GM19351 (cell line): ENCODE measurements around the gene BICC1.
A peak's percentile ranks its signal among the peaks of the same experiment; 100 is the strongest.

Experiments used
- ATAC-seq: cut with Tn5 transposase; IDR thresholded peaks from one replicate; pipeline ENCODE4 v1.9.1; 2021; ENCODE audit warnings: mild to moderate bottlenecking, moderate library complexity; ENCODE audit not compliant: unreplicated experiment

Gene BICC1

DNA sequence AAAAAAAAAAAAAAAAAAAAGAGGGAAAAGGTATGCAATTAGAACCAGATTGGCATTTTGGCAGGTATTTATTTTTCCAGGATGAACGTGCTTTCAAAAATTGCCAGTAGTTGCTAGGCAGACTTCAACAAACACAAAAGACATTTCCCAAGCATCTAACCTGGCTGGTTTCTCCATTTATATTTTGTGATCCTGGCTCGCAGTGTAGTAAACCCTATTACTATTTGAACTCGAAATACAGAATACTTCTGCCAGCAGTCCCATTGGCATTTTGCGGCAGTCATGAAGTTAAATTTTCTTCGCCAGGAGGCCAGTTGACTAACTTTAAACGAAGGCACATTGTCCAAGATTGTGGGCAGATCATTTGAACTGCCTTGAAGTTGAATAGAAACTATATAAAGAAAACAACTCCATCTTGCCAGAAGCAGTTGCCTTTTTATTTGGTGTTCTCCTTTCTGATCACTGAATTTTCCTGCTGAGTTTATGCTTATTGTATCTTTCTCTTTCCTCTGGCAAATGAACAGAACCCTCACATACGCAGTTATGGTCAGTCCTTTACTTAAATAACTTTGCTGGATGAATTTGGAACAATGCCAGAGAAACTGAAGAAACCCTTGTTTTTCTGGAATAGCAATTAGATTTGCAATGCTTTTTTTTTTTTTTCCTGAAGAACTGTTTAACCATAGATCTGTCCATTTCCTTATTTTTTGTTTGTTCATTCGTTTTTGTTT lies 132.9 kb downstream of the BICC1 start:
- ATAC-seq, result no peak

DNA sequence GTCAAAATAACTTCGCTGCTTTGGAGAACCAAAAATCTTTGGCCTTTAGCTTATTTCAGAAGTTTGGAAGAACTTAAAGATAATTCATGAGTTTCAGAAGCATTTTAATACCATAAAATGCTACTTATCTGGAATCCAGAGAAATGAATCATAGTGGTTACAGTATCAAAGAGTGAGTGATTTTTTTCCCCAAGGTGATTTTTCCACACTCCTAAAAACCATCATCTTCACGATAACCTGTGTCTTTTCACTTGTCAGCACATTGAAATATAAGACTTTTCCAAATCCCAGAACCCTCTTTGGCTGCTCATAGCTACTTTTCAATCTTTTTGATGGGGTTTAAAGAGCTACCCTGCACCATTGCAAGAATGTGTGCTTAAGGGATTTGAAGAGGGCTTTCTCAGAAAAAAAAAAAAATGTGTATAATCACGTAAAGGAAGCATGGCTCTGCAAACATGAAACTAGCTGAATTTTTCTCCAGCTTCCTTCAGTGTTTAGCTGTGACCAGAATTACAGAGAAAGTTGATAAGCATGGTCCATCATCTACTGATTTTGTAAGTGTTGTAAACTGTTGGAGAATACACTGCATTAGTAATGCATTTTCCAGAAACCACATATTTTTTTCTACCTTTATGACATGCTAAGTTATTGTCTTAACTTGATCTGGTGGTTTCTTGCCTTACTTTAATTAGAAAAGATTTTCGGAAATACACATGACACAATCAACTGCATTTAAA lies 134.9 kb downstream of the BICC1 start:
- ATAC-seq, result no peak

DNA sequence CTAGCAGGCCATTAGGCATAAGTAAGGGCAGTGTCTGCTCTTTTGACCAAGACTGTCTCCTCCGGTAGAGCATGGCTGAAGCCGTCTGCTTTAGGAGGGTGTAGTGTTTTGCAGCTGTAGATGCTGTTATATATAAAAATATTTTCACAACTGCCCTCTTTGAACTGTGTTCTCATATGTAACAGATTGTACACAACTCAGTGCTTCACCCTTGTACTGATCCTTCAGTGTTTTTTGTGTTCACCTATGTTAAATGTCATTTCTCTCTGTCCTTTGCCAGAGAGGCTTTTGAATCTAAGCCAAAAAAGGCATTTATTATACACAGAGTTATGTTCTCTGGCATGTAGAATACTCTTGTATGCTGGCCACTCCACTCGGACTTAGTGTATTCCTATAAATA lies 135.5 kb downstream of the BICC1 start:
- ATAC-seq, result no peak

DNA sequence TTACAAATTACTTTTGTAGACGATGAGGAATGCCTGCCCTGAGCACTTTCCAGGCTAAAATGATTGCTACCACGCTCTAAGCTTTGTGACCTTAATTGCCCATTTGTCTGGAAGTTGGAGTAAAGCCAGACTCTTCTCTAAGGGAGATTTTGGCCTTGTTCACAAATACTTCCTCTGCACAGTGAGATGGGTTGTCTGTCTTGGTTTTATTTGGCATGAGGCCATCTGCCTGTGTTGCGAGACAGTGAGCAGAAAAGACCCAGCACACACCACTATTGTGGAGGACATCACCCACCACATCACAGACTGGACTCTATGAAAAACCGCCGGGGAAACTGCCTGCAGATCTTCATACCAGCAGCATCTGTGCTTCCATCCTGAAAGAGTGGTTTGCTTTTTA lies 138.4 kb downstream of the BICC1 start:
- no peak for ATAC-seq

DNA sequence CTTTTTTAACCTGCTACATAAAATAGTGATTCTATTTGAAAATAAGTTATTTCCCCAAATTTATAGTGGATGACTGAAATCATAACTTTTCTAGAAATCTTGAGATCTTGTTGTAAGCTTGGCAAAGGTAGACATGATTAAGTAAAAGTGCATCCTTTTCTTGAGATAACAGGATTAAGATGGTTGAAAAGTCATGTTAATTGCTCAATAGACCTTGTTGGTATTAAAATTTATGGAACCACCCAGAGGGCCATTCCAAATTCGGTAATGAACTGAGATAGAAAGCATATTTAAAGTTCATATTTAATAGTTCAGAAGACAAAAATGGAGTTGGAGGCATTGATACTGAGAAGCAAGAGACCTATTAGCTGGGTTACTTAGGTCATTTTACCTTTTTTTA lies 139.1 kb downstream of the BICC1 start:
- ATAC-seq, result no peak

DNA sequence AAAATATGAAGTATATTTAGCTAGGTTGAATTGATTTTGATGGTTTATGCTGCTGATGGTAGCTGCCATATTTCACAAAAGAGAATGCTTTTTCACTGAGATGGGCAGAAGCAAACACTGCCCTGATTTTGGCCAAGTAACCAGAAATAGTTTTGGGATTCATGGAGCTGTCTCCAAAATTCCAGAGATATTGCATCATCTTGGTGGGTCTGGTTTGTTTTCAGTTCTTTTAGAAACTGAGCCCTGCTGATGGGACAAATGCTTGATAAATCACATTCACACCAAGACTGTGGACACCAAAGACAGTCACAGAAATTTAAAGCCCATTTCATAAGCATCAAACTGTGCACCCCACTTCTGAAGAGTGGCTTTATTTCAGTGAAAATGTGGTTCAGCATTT lies 140.5 kb downstream of the BICC1 start:
- no peak for ATAC-seq

DNA sequence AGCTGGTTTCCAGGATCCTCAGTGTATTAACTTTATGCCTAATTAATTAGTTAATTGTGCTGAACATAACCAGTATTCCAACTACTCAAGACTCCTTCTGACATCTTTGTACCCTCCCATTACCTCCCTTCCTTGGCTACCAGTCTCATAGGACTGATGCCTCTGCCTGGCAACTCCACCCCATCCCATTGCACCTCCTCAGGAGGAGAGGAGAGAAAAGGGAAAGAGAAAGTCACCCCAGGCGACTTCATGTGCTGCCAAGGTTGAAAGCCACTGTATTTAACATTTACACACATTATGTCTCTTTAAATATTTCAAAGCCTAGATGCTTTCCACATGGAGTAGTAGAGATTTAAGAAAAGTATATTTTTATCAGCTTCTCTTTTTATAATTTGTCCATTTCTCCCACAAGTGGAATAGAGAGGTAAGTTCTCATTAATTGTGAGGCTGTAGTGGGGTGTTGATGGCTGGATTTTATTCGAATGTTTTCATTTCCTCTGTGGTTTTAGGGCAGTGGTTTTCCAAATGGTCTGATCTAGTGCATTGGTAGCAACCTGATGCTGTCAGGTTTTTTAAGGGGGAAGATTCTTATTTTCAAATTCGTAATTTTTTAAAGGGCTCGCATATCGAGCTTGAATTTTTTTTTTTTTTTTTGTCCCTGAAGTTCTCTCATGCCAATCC lies 148.0 kb downstream of the BICC1 start:
- no peak for ATAC-seq

DNA sequence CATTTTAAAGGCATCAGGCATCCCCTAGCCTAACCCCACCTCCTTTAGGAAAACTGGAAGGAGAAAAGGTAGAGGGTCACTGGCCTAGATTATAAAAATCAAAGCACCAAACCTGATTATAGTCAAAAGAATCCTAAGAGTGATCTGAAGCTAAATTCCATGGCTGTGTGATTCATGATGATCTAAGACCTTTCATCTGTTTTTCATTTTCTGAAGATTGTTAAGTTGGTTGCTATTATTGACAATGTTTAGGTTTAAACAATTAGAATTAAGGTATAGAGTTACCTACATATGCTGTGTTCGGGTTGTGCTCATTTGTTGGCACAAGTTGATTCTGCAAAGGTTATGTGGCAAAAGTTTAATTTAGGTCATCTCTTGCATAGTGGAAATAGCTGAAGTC lies 148.7 kb downstream of the BICC1 start:
- no peak for ATAC-seq

DNA sequence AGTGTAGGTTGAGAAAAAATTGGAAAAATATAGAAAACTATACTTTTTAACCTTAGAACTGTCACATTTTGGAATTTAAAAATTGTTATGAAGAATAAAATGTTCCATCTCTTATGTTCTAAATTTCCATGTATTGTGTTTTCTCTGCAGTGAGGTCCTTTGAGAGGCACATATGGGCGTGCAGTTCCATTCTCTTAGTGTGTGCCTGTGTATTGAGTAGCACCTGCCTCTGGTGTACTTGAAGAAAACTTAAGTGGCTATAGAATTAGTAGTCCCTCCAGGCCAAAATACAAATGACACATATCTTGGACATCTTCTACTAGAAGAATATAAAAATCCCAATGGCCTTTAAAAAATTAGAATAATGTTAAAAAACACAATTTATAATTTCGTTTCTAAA lies 149.2 kb downstream of the BICC1 start:
- ATAC-seq, result no peak

DNA sequence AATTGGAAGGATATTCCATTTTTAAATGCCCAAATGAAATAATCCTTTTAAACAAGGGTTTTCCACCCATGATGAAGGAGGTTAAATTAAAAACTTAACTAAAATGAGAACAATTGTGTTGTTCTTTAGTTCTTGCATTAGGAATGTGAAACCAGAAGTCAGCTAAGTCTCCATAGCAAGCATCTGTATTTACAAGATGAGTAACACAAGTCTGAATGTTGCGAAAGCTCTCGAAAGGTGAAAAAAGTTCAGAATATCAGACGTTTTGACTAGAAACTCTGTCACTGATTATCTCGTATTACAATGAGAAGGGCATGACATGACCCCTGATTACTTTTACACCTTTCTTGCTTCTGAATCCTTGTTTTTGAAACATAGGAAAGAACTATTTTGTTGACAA lies 149.6 kb downstream of the BICC1 start:
- ATAC-seq, result no peak

DNA sequence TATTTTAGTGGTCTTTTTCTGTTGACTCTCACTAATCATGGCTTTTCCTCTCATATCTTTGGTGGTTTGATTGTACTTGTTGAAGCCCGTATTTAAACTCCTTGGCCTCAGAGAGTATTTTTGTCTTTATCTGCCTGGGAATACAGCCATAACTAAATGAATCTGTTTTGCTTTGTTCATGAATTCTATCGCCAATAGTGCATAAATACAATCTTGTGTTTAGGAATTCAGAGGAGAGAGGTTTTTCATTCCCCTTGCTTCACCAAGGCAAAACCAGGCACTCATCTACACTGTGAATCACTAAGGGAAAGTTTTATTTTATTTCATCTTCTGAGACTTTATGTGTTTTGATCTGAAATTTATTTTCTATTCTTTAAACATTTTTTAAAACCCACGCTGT lies 152.7 kb downstream of the BICC1 start:
- ATAC-seq, result no peak

DNA sequence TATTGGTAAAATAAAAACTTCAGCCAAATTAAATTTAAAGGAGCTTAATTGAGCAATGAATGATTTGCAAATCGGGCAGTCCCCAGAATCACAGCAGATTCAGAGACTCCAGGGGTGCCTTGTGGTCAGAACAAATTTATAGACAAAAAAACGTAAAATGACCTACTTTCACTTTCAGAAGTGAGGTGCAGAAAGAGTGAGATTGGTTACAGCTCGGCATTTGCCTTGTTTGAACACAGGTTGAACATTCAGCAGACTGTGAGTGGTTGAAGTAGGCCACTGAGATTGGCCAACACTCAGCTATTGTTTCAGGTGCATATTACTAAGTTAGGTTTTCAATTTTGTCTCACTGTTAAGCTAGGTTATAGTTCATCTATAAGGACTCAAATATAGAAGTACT lies 153.4 kb downstream of the BICC1 start:
- peak; percentile 73 for ATAC-seq

DNA sequence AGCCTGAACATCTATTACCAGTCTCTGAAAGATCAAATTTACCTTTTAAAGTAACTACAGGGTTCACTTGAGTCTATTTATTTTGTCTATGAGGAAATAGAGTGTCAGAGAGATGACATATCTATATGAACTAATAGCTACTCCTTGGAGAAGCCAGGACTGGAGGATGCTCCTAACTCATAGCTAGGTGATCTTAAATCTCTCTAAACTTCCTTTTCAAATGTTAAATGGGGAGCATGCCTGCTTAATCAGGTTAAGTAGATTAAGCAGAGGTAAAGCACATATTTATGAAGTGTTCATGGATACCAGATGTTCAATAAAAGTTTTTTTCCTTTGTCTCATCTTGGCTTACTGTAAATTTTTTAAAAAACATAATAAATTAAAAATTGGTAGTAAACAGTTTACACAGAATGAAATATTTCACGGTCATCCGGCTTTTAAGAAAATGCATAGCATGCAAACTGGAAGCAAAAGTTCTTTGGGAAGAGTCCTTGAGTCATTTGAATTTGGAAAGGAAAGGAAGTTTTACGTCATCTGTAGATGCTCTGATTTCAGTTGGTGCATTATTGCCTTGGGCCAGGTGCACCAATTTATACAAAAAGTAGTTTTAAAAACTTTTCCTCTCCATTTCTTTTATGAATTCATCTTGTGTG lies 155.1 kb downstream of the BICC1 start:
- ATAC-seq, result no peak

DNA sequence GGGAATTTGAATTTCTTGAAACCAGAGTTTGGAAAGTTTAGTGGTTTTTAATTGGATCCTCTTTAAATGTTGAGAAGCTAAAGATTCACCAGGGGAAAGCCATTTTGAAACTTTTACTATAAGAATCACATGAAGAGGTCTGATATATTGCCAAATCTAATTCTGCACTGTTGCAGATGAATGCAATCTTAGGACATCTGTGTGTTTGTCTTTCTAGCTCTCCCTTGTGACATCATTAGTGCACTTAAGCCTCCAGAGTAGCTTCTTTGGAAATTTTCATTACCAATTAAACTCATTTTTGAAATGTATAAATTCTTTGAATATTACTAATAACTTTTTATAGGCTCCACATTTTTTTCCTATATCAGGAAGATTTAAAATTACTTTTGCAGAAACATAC lies 160.2 kb downstream of the BICC1 start:
- no peak for ATAC-seq

DNA sequence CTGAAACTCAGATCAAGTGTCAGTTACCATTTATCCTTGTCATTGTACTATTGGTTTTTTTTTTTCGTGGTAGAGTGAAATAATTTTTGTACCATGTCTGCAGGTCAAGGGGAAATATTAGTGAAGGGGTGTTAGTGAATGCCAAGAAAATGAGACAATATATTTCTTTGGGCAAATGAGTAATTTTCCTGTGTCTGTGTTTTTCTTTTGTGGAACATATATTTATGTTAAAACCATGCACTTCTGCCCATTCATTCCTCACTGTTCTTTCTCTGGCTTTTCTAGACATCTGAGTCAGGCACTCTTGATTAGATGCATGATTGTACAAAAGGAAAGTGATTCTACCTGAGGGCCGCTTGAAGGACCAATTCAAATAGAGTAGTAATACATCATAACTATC lies 161.6 kb downstream of the BICC1 start:
- ATAC-seq, result no peak

DNA sequence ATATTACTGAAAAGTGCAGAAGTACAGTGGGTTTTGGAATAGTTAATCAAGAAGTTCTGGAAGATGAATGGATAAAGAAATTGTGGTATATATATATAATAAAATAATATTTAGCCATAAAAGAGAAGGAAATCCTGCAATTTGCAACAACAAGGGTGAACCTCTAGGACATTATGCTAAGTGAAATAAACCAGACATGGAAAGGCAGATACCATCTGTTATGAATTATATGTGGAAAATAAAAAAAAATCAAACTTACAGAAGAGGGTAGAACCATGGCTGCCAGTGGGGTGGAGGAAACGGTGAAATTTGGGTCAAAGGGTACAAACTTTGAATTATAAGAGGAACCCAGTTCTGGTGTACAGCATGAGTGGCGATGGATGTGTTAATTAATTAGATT lies 162.6 kb downstream of the BICC1 start:
- ATAC-seq, result no peak

DNA sequence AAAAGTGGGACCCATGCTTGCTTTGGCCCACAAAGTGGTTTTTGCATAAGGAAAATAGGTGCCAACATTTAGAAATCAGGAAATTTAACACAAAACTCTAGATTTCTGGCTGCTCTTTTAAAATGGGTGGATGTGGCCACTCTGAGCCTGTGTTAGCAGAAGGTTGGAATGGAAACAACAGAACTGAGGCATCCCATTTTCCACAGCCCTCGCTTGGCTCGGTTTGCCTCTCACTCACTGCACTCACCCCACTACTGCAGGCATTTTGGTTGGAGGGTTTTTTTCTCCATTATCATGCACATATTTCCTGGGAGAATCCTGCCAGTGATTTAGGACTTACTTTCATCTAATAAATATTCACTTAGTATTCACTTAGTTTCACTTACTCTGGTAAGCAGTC lies 178.9 kb downstream of the BICC1 start:
- ATAC-seq, result no peak

DNA sequence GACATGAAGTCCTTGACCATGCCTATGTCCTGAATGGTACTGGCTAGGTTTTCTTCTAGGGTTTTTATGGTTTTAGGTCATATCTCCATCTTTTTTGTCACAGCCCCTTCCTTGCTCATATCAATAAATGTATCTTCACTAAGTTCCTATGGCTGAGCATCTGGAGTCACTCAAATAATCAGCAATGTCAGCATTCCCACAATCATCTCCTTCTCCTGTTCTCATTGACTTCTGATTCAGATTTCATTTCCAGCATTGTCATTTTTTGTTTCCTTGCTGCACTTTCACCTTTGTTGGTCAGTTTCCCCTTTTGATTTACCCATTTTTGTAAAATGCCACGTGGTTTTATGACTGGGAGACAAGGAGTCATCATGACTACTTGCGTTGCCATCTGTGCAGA lies 181.2 kb downstream of the BICC1 start:
- ATAC-seq, result no peak

DNA sequence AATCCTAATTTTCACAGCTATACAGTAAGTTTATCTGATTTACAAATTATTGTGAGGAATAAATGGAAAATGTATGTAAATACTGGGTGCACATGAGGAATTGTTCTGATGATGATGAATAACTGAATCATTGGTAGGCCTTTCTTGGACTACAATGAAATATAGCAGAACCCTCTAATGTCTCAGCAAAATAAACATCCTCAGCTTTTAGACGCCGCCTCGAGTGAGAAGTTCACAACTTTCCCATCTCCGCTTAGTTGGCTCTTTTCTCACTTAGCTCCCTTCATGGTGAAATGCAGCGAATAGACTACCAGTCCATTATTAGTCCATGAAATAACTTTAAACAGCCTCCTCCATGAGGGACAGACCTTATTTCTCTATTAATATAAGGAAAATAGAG lies 182.3 kb downstream of the BICC1 start:
- no peak for ATAC-seq

DNA sequence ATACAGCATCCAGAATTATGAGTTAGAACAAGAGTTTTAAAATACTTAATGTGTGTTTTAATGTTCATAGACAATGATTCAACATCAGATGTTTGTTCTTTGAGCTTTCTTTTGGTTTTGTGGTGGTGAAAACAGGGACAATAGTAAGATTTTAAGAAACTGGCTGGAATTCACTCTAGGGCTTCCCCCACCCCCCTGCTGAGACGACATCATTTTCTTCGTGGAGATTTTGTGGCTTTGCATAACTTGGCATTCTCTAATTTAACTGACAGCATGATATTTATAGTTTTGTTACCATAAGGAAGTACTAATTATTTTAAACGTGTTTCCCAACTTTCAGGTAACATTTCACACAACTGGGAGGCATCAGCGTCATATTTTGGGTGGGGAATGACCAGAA lies 184.1 kb downstream of the BICC1 start:
- no peak for ATAC-seq

DNA sequence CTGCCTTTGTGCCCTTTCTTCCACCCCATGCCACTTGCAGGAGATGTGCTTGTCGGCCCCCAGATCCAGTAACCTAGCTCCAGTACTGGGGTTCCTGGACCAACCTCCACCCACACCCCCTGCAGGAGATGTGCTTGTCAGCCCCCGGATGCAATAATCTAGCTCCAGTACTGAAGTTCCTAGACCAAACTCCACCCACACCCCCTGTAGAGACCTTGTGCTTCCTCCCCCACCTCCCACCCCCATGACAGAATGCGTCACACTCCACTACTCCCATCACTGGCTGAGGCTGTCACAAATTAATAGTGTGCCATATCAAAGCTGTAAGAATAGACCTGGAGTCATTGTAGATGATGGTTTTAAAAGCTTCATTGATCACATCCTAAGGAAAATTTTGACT lies 185.0 kb downstream of the BICC1 start:
- ATAC-seq, result no peak
